ENCODE data around the gene NOS1AP.

Gene NOS1AP

DNA sequence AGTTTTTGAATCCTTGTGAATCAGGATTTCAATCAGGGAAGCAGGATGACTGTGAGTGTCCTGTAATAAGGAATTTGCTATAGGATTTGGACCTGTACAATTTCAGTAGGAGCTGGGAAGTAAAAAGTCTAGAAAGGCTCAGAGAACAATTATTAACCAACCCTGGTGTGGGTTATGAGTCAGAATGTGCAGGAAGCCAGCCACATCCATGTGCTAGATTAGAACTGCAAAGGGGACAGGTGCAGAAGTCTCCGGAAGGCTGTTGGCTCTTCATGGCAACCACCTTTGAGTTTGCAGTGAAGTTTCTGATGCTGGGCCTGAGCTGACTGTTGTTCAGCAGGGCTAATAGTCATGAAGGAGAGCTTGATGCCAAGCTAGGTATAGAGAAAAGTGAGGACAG is 236.5 kb downstream of the NOS1AP start:
- Histone ChIP-seq H3K4me3 (no peak overlapping the region), H3K27ac (no peak overlapping the region)
- TF ChIP-seq, protein P1, sequence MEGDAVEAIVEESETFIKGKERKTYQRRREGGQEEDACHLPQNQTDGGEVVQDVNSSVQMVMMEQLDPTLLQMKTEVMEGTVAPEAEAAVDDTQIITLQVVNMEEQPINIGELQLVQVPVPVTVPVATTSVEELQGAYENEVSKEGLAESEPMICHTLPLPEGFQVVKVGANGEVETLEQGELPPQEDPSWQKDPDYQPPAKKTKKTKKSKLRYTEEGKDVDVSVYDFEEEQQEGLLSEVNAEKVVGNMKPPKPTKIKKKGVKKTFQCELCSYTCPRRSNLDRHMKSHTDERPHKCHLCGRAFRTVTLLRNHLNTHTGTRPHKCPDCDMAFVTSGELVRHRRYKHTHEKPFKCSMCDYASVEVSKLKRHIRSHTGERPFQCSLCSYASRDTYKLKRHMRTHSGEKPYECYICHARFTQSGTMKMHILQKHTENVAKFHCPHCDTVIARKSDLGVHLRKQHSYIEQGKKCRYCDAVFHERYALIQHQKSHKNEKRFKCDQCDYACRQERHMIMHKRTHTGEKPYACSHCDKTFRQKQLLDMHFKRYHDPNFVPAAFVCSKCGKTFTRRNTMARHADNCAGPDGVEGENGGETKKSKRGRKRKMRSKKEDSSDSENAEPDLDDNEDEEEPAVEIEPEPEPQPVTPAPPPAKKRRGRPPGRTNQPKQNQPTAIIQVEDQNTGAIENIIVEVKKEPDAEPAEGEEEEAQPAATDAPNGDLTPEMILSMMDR (IDR thresholded peaks at IDR 0.05), result no peak
- no peak for DNase-seq (ENCODE audit: low spot score)

DNA sequence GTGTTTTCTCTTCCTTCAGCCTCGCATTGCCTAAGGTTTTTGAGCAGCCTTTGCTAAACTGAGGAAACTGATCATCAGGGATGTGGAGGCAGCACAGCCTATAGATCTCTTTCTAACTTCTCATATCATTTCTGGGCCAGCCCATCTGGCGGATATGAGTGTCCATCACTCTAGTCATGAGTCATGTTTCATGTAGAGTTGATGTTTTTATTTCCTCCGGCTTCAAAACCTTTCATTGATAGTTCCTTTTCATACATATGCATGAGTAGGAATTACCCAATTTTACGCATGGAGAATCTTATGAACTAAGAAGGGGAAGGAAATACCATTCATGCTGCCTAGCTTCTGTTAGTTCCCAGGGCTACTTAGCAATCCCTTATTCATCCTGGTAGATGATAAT is 240.8 kb downstream of the NOS1AP start:
- no peak overlapping the region for H3K4me3 ChIP-seq
- TF ChIP-seq, protein P1 (IDR thresholded peaks at IDR 0.05), result no peak
- DNase-seq (ENCODE audit: low spot score), result no peak
- H3K27ac ChIP-seq, result no peak overlapping the region

DNA sequence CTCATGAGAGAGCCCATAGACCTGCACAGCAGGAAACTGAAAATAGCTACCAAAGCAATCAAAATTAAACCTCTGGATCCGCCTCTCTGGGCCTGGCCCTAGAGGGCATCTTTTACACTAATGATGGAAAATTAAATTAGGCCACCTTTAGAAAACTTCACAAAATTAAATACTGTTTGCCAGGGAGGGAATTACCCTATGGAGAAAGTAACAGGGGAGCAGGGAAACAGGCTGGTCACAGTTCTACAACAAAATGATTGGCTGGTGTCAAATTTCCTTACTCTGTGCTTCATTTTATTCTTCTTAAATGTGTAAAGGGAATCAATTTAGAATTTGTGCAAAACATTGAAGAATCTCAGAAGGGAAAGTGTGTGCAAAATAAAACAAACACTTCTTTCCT is 244.7 kb downstream of the NOS1AP start:
- no peak for DNase-seq (ENCODE audit: low spot score)
- TF ChIP-seq, protein P1 (IDR thresholded peaks at IDR 0.05), result no peak
- Histone ChIP-seq H3K4me3 (no peak overlapping the region), H3K27ac (no peak overlapping the region)

DNA sequence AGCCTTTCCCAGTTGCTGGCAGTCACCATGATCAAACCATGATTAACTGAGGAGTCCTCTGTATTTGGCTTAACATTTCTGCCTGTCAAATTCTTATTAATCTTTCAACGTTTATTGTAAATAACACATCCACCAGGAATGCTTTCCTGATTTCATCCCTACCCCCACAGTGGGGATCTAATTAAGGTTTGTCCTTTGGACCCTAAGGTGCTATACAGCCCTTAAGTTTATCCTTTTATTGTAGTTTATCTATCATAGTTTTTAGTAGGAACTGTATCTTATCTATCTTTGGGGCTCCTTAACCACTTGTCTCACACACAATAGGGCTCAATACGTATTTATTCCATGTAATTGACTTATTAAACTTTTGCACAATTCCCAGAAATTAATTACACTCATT is 246.2 kb downstream of the NOS1AP start:
- DNase-seq (ENCODE audit: low spot score), result no peak
- H3K27ac ChIP-seq, result no peak overlapping the region
- TF ChIP-seq, protein P1 (IDR thresholded peaks at IDR 0.05), result no peak
- H3K4me3 ChIP-seq, result no peak overlapping the region

DNA sequence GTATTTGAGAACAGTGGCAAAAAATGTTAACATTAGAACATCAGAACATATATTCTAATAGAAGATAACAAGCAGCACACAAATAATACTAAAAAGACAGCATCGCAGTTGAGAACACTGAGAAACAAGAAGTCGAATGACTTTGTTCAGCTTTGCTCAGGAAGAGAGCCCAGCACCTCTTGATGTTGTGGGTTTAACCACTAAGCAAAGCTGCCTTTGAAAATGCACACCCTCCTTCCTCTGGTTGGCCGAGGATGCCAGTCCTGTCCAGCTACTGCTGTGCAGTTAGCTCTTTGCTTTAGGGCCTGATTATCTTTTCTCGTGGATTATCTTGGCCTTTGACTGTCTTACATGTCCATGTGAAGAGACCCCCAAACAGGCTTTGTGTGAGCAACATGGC is 246.7 kb downstream of the NOS1AP start:
- no peak overlapping the region for H3K27ac ChIP-seq
- H3K4me3 ChIP-seq, result no peak overlapping the region
- TF ChIP-seq, protein P1 (IDR thresholded peaks at IDR 0.05), result no peak
- no peak for DNase-seq (ENCODE audit: low spot score)

DNA sequence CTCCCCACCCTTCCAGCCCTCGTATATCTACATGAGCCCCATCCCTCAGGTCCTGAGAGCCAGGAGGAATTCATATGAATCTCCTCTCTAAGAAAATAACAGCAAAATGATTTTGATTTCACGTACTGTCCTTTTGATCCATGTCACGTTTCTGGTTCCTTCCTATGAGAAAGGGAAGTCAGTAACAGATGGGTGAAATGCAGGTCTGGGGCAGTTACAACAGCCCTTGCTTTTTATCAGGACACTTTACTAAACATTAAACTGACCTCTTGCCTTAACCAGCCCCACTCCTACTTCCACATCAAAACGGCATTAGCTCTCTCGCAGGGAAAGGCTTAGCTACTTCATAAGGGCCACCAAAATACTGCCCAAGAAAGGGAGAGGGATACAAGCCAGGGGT is 248.1 kb downstream of the NOS1AP start:
- TF ChIP-seq, protein P1 (IDR thresholded peaks at IDR 0.05), result no peak
- Histone ChIP-seq H3K27ac (no peak overlapping the region), H3K4me3 (no peak overlapping the region)
- DNase-seq (ENCODE audit: low spot score), result no peak

DNA sequence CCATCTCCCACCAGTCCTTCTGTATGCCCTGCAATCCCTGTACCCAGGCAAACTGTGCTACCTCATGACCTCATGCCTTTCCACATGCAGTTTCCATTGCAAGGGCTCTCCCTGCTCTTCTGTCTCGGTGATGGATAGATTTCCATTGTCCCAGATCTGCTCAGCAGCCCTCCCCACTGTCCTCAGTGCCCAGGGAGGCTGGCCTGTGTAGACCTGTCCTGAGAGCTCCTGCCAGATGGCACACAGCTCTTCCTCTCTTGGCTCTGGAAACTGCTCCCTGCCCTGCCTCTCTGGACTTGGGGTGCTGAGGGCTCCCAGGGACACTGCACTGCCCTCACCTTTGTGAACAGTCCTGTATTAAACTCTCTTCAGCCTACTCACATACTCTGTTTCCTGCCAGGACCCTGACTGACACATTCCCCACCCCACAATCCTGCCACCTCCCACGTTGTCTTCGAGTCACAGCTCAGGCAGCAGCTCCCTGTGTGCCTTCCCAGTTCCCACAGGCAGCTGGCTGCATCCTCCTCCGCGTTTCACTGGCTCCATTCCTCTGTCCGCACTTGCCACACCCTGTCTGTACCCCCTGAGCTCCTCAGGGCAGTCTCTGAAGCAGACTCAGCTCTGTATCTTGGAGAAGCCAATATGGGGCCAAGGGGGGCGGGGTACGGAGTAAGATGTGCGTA is 250.1 kb downstream of the NOS1AP start:
- Histone ChIP-seq H3K4me3 (no peak overlapping the region), H3K27ac (no peak overlapping the region)
- DNase-seq (ENCODE audit: low spot score), result no peak
- TF ChIP-seq, protein P1 (IDR thresholded peaks at IDR 0.05), result no peak

Measured in coronary artery (tissue), 2 donors.